ENCODE results near the gene KCND3.

Gene KCND3

DNA sequence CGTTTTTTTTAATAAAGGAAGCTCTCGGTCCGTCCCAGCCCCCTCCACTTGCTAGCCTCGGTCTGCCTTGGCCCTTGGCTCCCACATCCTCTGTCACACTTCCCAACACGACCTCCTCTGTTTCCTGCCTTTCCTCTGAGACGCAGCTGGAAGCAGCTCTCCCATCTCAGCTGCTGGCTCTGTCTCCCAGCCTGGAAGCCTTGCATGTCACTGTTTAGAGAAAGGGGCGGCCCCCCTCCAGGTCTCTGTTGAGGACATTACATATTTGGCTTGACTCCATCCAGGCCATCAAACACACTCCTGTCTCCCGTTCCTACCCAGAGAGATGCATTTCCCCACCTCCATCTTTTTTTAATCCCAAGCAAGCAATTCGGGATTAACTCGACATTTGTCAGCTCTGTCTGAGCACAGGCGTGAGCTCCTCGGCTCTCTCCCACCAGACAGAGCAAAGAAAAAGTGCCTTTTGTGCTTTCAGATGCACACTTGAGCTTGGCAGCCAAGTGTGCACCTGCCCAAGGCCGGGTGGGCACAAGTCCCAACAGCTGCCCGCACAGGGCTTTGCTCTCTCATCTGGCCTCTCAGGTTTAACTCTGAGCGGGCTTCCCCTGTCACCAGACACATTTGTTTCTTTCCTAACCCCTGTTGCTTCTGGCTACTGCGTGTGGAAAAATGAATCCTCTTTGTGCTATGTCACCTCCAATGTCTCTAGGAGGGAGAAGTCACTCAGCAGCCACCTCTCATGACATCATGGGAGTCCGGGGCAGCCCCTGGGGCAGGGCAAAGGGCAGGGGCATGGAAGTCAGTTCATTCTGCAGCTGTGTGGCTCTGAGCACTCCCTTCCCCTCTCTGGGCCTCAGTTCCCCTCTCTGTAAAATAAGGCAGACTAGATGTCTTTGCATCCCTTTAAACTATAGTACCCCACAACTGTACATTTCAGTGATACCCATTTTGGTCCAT, 108.3 kb downstream of the KCND3 start:
- H3K9me3 Mint-ChIP-seq, result no peaks in the 10 kb centered on the region
- H3K36me3 Mint-ChIP-seq (ENCODE audit: low read depth), result no peaks in the 10 kb centered on the region
- H3K4me3 Mint-ChIP-seq, result no peak overlapping the region
- peaks cover 58% of the 10 kb centered on the region for H3K27me3 Mint-ChIP-seq
- DNase-seq, result no peak
- no peaks in the 10 kb centered on the region for H3K4me1 Mint-ChIP-seq (ENCODE audit: low read depth)
- H3K27ac Mint-ChIP-seq, result no peak overlapping the region

DNA sequence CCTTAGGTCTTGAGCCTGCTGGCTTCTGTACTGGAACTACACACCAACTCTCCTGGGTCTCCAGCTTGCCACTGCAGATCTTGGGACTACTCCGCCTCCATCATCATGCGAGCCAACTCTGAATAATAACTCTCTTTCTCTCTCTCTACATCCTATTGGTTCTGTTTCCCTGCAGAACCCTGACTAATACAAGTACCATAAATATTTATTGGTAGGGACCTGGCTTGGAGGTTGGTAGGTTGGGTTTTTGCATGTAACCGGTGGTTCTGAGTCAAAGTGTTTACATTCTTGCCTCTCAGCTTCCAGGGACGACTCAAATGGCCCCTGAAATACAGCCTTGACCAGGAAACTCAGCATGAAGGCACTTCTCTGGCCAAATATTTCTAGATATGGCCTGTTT, 110.4 kb downstream of the KCND3 start:
- Mint-ChIP-seq H3K27me3 (peaks cover 66% of the 10 kb centered on the region), H3K4me1 (ENCODE audit: low read depth) (no peaks in the 10 kb centered on the region), H3K4me3 (no peak overlapping the region), H3K9me3 (no peaks in the 10 kb centered on the region), H3K27ac (no peak overlapping the region), H3K36me3 (ENCODE audit: low read depth) (no peaks in the 10 kb centered on the region)
- no peak for DNase-seq

DNA sequence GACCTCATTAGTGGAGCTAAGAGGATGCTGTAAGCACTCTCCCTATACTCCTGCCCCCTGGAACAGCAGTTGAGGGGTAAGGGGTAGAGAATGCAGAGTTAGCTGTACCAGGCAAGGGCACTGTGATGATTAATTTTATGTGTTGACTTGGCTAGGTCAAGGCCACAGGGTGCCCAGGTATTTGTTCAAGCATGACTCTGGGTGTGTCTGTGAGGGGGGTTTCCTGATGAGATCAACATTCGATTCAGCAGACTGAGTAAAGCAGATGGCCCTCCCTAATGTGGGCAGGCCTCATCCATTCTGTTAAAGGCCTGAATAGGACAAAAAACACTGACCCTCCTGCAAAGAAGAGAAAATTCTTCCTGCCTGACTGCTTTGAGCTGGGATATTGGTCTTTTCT, 110.8 kb downstream of the KCND3 start:
- Mint-ChIP-seq H3K27me3 (peaks cover 64% of the 10 kb centered on the region), H3K27ac (no peak overlapping the region), H3K4me3 (no peak overlapping the region), H3K9me3 (no peaks in the 10 kb centered on the region), H3K4me1 (ENCODE audit: low read depth) (no peaks in the 10 kb centered on the region), H3K36me3 (ENCODE audit: low read depth) (no peaks in the 10 kb centered on the region)
- no peak for DNase-seq

GRCh38 chr1:111878091-111878490, 111.4 kb downstream of the KCND3 start:
- Mint-ChIP-seq H3K27me3 (peaks cover 64% of the 10 kb centered on the region), H3K9me3 (no peaks in the 10 kb centered on the region), H3K4me3 (no peak overlapping the region), H3K4me1 (ENCODE audit: low read depth) (no peaks in the 10 kb centered on the region), H3K36me3 (ENCODE audit: low read depth) (no peaks in the 10 kb centered on the region), H3K27ac (no peak overlapping the region)
- DNase-seq, result no peak

DNA sequence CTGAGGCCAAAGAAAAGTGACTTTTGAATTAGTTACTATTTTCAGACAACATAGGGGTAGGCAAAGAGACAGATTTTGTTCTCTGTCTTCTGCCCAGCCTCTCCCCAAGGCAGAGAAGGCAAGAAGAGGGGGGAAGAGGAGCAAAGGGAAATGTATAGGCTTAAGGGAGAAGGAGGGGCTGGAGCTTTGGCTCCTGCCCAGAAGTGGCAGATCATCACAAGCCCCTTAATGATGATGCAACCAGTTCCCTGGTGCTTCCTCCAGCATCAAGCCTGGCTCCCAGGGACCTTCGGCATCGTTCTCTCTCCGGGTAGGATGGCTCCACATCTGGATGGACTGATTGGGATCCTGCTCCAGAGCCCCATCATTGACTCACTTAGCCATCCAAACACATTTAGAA, 112.8 kb downstream of the KCND3 start:
- H3K4me3 Mint-ChIP-seq, result no peak overlapping the region
- no peaks in the 10 kb centered on the region for H3K4me1 Mint-ChIP-seq (ENCODE audit: low read depth)
- H3K27ac Mint-ChIP-seq, result no peak overlapping the region
- H3K36me3 Mint-ChIP-seq (ENCODE audit: low read depth), result no peaks in the 10 kb centered on the region
- DNase-seq, result no peak
- H3K27me3 Mint-ChIP-seq, result peaks cover 55% of the 10 kb centered on the region
- no peaks in the 10 kb centered on the region for H3K9me3 Mint-ChIP-seq

DNA sequence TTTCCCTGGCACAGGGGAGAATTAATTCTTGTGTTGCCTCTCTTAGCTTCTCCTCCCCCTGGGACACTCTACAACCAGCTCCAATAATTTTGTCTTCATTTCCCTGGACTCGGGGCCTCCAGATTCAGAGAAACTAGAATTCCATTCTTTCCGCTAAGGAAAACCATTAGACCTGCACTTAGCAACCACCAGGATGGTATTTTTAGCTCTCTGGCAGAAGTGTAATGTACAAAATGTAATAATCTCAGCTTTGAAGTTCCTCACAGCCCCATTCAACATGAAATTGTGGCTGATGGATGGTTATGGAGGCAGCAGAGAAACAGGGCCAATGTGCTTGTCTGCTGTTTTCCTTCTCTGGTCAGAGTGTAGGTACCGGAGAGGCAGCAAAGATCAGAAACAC, 113.8 kb downstream of the KCND3 start:
- peaks cover 46% of the 10 kb centered on the region for H3K27me3 Mint-ChIP-seq
- H3K4me1 Mint-ChIP-seq (ENCODE audit: low read depth), result no peaks in the 10 kb centered on the region
- no peak overlapping the region for H3K4me3 Mint-ChIP-seq
- H3K9me3 Mint-ChIP-seq, result no peaks in the 10 kb centered on the region
- DNase-seq, result no peak
- no peaks in the 10 kb centered on the region for H3K36me3 Mint-ChIP-seq (ENCODE audit: low read depth)
- H3K27ac Mint-ChIP-seq, result no peak overlapping the region

- DNase-seq, result no peak
- H3K27me3 Mint-ChIP-seq, result peaks cover 36% of the 10 kb centered on the region
- no peak overlapping the region for H3K4me3 Mint-ChIP-seq
- no peaks in the 10 kb centered on the region for H3K36me3 Mint-ChIP-seq (ENCODE audit: low read depth)
- no peaks in the 10 kb centered on the region for H3K4me1 Mint-ChIP-seq (ENCODE audit: low read depth)
- no peaks in the 10 kb centered on the region for H3K9me3 Mint-ChIP-seq
- H3K27ac Mint-ChIP-seq, result no peak overlapping the region
Measured at GRCh38 chr1:111873460-111874030, 115.9 kb downstream of the KCND3 start.

DNA sequence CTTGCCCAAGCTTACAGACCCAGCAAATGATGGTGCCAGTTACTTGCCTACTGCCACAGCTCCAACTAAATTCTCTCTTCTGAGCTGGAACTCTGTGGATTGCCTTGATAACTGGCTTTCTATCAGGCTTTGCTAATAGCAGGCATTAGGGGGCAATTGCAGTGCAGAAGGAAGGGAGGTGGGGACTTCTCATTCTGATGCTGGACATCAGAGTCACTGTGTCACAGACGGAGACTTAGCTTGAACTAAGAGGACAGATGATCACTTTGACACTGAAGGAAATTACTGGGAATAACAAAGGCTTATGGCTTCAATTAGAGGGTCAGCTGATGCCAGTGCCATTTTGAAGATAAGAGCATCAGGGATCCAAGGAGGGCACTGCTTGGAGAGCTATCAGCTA, 119.3 kb downstream of the KCND3 start:
- H3K9me3 Mint-ChIP-seq, result no peaks in the 10 kb centered on the region
- no peaks in the 10 kb centered on the region for H3K36me3 Mint-ChIP-seq (ENCODE audit: low read depth)
- H3K27me3 Mint-ChIP-seq, result peaks cover 12% of the 10 kb centered on the region
- DNase-seq, result no peak
- no peak overlapping the region for H3K4me3 Mint-ChIP-seq
- H3K4me1 Mint-ChIP-seq (ENCODE audit: low read depth), result no peaks in the 10 kb centered on the region
- H3K27ac Mint-ChIP-seq, result no peak overlapping the region

GRCh38 chr1:111867868-111868440, 121.5 kb downstream of the KCND3 start:
- Mint-ChIP-seq H3K9me3 (no peaks in the 10 kb centered on the region), H3K4me1 (ENCODE audit: low read depth) (peaks cover 4% of the 10 kb centered on the region), H3K27me3 (peaks cover 6% of the 10 kb centered on the region), H3K27ac (no peak overlapping the region), H3K4me3 (no peak overlapping the region), H3K36me3 (ENCODE audit: low read depth) (no peaks in the 10 kb centered on the region)
- no peak for DNase-seq

- H3K4me1 Mint-ChIP-seq (ENCODE audit: low read depth), result peaks cover 4% of the 10 kb centered on the region
- H3K27me3 Mint-ChIP-seq, result peaks cover 22% of the 10 kb centered on the region
- H3K27ac Mint-ChIP-seq, result no peak overlapping the region
- no peak for DNase-seq
- no peaks in the 10 kb centered on the region for H3K36me3 Mint-ChIP-seq (ENCODE audit: low read depth)
- H3K4me3 Mint-ChIP-seq, result no peak overlapping the region
- no peaks in the 10 kb centered on the region for H3K9me3 Mint-ChIP-seq
Measured at GRCh38 chr1:111864862-111865261, 124.6 kb downstream of the KCND3 start.

DNA sequence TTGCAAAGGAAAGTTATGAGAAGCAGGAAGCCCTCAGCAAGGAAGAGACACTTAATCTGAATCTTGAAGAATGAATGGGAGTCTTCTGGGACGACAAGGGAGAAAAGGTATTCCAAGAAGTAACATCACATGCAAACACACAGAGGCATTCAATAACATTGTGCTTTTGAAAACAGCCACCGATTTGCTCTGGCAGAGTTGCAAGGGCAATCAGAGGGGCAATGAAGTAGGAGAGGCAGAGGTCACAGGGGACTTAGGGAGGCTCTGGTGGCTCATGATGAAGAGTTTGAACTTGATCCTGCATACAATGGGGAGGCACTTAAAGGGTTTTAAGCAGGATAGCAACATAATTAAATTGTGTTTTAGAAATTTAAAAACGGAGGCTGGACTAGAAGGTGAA, 126.1 kb downstream of the KCND3 start:
- no peak overlapping the region for H3K4me3 Mint-ChIP-seq
- H3K9me3 Mint-ChIP-seq, result no peaks in the 10 kb centered on the region
- H3K36me3 Mint-ChIP-seq (ENCODE audit: low read depth), result no peaks in the 10 kb centered on the region
- peaks cover 4% of the 10 kb centered on the region for H3K4me1 Mint-ChIP-seq (ENCODE audit: low read depth)
- no peak for DNase-seq
- no peak overlapping the region for H3K27ac Mint-ChIP-seq
- H3K27me3 Mint-ChIP-seq, result peaks cover 22% of the 10 kb centered on the region

DNA sequence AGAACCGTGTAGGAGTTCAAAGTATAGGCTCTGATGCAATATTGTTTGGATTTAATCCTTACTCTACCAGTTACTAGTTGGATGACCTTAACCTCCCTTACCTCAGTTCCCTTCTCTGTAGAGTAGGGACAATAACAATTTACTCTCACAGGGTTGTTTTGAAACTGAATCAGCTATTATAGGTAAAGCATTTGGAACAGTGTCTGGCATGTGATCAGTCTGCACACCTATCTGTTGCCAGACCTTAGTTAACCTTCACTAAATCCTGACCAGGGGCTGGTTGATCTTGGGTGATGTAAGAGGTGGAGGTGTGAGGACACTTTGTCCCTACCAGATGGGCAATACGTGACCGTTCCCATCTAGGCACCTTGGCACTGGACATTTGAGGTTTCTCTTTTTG, 126.9 kb downstream of the KCND3 start:
- Mint-ChIP-seq H3K27me3 (peaks cover 20% of the 10 kb centered on the region), H3K9me3 (no peaks in the 10 kb centered on the region)

DNA sequence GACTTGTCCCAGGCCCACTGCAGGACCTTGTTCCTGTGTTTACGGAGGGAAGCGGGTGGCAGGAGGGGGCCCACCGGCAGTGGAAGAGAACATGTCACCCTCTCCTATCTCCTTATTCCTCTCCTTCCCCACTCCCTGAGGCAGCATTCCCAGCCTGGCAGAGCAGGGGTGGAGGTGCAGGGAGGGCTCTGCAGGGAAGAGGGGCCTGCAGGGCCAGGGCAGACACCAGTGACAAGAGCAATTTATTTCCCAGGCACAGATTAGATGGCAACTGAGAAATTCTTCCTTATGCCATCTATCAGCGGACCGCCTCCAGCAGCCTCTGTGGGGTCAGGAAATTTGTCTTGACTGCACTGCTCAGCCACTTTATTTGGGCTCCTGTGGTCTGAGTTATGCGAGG, 127.9 kb downstream of the KCND3 start:
- Mint-ChIP-seq H3K4me3 (no peak overlapping the region), H3K4me1 (ENCODE audit: low read depth) (peaks cover 4% of the 10 kb centered on the region), H3K36me3 (ENCODE audit: low read depth) (no peaks in the 10 kb centered on the region), H3K9me3 (no peaks in the 10 kb centered on the region), H3K27ac (no peak overlapping the region), H3K27me3 (peaks cover 20% of the 10 kb centered on the region)
- no peak for DNase-seq

More for the DNA sequence above, 126.9 kb downstream of the KCND3 start:
- H3K4me3 Mint-ChIP-seq, result no peak overlapping the region
- H3K27ac Mint-ChIP-seq, result no peak overlapping the region
- H3K4me1 Mint-ChIP-seq (ENCODE audit: low read depth), result peaks cover 4% of the 10 kb centered on the region
- no peaks in the 10 kb centered on the region for H3K36me3 Mint-ChIP-seq (ENCODE audit: low read depth)
- no peak for DNase-seq

GRCh38 chr1:111857194-111857651, 132.2 kb downstream of the KCND3 start:
- Mint-ChIP-seq H3K4me1 (ENCODE audit: low read depth) (no peaks in the 10 kb centered on the region), H3K36me3 (ENCODE audit: low read depth) (no peaks in the 10 kb centered on the region), H3K4me3 (no peak overlapping the region), H3K9me3 (no peaks in the 10 kb centered on the region), H3K27ac (no peak overlapping the region), H3K27me3 (peaks cover 28% of the 10 kb centered on the region)
- no peak for DNase-seq

All from activated T-cell treated with anti-CD3 and anti-CD28 coated beads, Interleukin-2, amount 50 U/mL, for 24 hours (primary cell).